A204.1 (cell line): ENCODE measurements around the gene THBS2.
"Not testable (repeated sequence)": the region's sequence is repeated elsewhere in the genome, so short reads cannot be mapped to it uniquely, and the experiment has no call there.

Source experiments
- FAIRE-seq: peaks from 2 replicates; lab custom pipeline; 2012; peaks lifted over from hg19 to GRCh38; lab: Jason Lieb, UNC

The THBS2 gene

GRCh38 chr6:169253337-169254238 lies at the start of gene THBS2:
TSS of gene THBS2 (minus strand) at chr6:169253846. CDS start at chr6:169250784, 3,062 bp downstream.
- FAIRE-seq = no peak

- FAIRE-seq = no peak
Observed at GRCh38 chr6:169302716-169303115, 49.1 kb upstream of the THBS2 start.

GRCh38 chr6:169302255-169302654 lies 48.6 kb upstream of the THBS2 start:
- FAIRE-seq = no peak

GRCh38 chr6:169300916-169301315 lies 47.3 kb upstream of the THBS2 start:
- no peak for FAIRE-seq

DNA sequence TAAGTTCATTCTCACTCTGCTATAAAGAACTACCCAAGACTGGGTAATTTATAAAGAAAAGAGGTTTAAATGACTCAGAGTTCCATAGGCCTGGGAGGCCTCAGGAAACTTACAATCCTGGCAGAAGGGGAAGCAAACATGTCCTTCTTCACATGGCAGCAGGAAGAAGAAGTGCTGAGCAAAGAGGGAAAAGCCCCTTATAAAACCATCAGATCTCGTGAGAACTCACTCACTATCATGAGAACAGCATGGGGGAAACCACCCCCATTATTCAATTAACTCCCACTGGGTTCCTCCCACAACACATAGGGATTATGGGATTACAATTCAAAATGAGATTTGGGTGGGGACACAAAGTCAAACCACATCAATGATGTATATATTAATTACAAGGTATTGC lies 45.0 kb upstream of the THBS2 start:
- not testable (repeated sequence) for FAIRE-seq

DNA sequence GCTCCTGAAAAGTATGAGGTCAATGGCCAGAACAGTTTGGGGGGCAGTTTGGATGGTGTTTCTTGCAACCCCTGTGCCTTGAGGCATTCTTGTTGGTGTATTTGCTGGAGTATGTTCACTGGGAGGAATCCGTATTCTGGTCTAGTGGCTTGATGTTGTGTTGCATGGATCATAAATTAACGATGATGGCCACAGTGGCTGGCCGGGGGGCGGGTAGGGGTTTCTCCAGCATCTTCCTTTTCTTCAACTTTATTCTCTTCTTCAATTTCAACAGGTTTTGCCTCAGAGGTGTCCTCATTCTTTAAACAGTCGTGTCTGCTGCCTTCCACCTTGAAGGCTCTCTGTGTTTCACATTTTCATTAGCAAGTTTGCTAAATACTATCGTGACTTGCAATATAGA lies 43.0 kb upstream of the THBS2 start:
- no peak for FAIRE-seq

DNA sequence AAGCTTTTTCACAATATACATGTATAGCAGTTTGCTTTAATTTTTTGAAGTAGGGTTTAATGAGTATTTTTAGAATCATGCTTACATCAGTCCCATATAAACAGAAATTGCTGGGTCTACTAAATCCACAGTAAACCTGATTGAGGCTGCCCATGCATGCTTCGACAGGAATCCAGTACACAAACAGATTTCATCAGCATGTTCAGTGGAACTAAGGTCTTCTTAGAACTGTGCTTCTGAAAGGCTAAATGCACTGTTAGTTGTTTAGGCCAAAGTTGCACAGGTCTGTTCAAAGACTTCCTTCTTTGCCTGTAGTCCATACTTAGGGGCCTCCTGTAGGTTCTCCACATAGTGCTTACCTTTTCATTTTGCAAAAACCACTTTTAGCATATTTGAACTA lies 42.5 kb upstream of the THBS2 start:
- FAIRE-seq = no peak

GRCh38 chr6:169293196-169293595 lies 39.5 kb upstream of the THBS2 start:
- FAIRE-seq = no peak

DNA sequence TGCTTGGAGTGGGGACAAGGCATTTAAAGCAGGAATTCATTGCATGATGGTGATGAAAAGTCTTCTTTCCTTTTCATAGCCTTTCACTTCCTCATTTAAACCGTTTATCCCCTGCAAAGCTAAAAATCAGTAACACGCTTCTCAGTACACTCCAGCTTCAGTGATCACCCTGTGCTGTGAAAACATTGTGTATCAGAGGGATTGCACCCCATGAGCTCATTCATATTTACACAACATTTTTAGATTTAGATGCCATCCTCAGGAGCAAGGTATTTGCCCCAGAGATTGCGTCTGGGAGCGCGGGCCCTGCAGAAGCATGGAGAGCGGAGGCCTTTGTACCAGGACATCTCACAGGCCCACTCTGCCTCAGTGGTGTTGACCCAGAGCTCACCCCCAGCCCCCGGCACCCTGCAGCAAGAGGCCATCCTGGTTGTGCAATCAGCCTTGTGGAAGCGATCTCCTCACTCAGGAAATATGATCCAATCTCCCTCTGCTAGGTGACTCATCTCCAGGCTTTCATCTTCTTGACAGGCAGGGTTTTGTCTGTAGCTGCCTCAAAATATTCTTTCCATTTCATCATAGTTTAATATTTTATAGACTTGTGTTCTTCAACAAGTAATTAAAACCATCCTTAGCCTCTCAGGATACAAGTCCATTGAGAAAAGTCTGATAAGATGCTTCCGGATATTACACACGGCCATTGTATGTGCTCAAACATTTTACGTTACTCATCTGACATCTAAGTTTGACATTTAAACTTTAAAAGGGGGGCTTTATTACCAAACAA lies 38.9 kb upstream of the THBS2 start:
- FAIRE-seq = no peak

- FAIRE-seq = no peak
Observed at GRCh38 chr6:169291646-169292337, 38.1 kb upstream of the THBS2 start.

DNA sequence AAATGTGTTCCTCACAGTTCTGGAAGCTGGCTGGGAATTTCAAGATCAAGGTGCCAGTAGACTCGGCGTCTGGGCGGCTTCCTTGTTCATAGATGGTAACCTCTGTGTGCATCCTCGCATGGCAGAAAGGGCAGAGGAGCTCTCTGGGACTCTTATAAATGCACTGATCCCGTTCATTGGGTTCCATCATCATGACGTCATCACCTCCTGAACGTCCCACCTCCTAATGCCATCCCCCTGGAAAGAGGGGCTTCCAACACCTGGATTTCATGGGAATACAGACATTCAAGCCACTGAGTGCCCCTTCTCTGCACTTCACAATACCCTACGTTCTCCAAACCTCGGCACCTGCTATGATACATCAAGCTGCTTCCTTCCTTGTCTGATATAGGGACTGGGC lies 37.5 kb upstream of the THBS2 start:
- no peak for FAIRE-seq

DNA sequence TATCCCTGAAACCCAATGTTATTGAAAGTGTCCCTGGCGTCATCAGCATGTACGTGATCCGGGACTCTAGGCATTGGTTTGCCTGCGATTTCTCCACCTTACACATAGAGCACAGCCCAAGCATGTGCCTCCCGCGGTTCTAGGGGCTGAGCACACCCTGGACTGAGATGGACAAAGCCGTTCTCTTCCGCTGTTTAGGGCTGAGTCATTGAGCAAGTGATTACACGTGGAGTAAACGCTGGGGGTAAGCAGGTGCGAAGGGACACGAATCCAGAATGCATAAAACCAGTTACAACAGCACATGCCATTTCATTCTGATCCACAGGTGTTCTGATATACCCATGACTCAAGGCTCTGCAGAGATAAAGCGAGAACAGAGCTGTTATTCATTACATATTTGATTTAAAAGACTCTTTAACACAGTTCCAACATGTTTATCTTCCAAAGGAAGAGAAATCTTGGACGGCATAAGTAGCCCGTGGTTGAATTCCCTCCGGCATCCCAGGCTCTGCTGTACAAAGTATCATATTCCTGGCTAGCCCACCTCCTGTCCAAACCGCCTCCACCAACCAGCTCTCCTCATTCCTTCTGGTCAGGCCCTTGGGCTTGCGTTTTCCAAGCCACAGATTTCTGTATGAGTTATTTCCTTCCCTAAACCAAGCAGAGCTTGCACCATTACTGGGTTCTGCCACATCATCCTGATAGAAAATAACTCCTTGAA lies 36.1 kb upstream of the THBS2 start:
- FAIRE-seq = no peak

DNA sequence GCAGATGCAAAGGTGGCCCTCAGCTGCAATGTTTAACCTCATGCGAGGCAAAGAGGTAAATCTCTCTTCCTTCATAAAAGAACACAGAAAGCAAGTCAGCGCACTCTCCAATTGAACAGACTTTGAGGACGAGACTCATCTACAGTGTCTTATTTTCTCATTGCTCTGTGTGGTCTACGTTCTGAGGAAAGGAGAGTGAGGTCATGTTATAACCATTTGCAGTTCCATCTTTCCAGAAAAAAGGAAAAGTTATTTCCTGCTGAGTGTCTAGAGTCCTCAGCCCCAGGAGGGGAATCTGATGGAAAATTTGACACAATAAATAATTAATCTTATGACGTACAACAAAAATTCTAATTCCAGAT lies 35.6 kb upstream of the THBS2 start:
- no peak for FAIRE-seq

DNA sequence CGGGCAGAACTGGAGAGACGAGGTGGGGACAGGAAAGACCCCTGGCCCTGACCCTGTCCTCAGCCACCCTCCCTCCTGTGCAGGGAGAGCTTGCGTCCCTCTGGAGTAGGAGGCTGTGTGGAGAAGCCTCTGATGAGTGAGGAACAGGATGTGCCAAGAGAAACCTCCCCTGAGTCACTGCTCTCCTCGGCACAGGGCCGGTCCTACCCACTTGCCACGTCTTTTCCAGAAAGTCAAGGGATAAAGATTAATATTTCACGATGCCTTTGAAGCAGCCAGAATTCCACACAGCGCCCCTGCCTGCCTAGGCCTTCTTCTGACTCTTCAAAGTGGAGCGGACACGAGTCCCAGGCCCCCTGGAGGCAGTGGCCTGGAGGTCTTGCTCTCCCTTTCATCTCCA lies 34.9 kb upstream of the THBS2 start:
- no peak for FAIRE-seq

- no peak for FAIRE-seq
Observed at GRCh38 chr6:169287675-169288074, 34.0 kb upstream of the THBS2 start.

GRCh38 chr6:169286961-169287360 lies 33.3 kb upstream of the THBS2 start:
- FAIRE-seq = no peak

DNA sequence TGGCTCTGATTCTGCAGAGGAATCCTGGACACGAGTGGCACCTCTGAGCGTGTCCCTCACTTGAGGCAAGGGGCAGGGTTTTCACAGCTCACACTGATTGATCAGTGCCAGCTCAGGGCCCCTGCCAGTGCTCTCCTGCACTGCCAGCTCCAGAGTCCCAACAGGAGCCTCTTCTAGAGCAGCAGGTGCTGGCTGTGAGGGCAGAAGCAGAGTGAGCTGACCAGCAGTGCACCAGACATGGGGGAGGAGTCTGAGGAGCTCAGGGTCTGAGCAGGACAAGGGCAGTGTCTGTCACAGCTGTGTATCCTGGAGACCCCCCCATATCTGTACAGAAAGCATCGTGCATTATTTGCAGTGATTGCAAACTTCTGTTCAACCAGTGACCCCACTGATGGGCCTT lies 31.5 kb upstream of the THBS2 start:
- no peak for FAIRE-seq

GRCh38 chr6:169283924-169284323 lies 30.3 kb upstream of the THBS2 start:
- no peak for FAIRE-seq

DNA sequence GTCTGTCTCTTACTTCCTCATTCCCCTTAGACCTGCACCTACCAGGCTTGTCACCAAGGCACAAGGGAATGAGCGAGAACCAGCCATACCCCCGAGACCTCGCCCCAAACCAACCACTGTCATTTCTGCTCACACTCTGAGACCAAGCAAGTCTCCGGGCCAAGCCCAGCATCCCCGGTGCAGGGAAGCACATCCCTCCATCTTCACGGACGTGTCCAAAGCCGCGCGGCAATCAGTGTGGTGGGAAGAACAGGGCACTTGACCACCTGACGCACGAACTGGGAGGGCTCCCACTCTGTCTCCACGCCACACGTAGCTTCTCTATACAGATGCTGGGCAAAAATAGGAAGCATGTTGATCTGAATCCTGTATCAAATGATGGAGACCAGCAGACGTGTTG lies 28.4 kb upstream of the THBS2 start:
- FAIRE-seq = no peak

DNA sequence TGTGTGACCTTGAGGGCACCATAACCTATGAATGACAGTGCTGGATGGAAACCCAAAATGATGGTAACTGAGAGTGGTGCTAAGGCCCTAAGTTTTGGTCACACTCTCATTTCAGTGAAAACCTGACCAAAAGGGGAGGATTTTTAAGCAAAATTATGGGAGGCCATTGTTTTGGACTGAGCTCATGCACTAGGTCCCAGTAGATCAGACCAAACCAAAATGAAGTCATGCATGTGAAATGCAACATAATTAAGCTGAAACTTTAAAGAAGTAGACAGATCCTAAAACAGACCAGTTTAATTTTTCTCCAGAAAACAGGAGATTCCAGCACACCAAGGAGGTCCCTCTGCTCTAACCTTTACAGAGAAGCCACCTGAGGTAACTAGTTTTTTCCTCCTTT lies 24.0 kb upstream of the THBS2 start:
- no peak for FAIRE-seq

GRCh38 chr6:169274781-169275180 lies 21.1 kb upstream of the THBS2 start:
- no peak for FAIRE-seq

- no peak for FAIRE-seq
Observed at GRCh38 chr6:169273511-169273910, 19.9 kb upstream of the THBS2 start.
